HPDE6-E6E7 (cell line): ENCODE measurements around the gene ELF4.

Experiments used
- DNase-seq: peaks from one replicate; pipeline ENCODE4 v3.0.0; 2011; ENCODE audit warnings: missing footprints; ENCODE audit errors: extremely low spot score

The ELF4 gene

DNA sequence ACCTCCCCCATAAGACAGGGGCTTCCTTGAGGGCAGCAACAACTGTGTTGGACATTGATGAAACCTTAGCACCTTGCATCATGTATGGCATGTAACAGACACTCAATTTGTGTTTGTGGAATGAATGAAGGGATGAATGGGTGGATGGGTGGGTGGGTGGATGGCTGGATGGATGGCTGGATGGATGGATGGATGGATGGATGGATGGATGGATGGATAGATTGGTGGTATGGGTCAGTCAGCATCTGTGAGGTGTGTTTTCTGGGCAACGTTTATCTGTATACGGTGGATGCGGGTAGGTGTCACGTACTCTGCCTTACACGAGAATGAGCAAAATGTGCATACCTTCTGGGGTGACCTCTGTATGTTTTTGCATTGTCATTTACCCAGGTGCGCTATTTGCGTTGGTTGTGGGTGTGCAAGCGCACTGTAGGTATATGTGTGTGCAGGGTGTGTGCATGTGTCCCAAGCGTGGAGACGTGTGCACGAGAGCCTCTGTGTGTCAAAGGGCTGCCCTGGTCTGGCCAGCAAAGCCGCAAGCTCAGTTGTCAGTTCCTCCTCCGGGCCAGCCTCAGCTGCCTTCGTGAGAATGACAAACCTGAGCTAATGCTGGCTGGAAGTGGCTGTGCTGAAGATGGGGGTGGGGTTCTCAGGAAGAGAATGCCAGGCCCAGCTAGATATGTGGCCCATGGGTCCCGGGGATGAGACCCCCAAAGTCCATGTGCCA lies 26.5 kb downstream of the ELF4 start:
- no peak for DNase-seq

DNA sequence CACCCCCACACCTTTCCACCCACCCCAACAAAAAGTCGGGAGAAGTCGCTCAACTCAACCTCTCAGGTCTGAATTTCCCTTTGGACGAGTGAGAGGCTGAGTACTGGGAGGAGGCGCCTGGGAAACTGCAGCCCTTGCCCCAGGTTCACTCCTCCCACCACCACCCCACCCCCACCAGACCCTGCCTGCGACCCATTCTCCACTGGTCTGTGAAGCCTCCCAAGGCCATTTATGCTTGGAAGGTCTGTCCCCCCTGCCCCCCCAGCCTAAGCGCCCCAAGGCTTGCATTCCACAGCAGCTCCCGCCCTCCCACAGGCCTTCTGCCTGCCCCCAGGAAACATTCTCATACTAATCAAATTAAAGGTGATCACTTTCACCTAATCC lies 27.2 kb downstream of the ELF4 start:
- no peak for DNase-seq

DNA sequence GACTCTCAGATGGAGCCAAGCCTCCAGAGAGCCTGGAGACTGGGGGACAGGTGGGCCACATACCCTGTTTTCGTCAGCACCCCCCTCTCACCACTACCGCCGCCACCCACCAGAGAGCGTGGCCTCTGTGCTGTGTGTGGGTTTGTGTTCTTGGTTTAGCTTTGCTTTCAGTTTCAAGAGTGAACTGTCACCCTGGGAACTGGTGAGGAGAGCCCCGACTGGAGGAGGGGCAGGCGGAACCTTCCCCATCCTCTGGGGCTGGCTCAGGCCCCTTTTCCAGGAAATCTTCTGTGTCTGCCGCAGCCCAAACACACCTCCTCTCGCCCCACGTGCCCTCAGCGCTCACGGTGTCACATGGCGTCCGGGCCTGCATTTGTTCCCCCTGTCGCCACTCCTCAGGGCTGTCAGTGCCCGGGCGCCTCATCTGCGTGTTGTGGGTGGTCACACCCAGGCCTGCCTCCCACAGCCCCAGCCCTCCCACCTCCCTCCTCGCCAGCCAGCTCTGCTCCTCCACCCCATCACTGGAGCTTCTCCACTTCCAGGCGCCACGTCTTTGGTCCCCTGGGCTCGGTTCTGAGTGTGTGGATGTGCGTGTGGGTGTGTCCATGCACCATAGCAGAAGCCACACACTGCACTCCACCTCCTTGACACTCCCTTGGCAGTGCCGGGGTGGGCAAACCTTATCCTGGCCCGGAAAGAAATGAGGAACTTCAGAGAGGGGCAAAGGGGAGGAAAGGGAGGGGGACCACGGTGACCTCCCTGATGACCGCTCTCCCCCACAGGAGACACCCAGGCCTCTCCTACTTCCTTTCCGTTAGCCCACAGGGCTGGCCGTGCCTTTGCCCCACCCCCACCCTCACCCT lies 27.8 kb downstream of the ELF4 start:
- no peak for DNase-seq

DNA sequence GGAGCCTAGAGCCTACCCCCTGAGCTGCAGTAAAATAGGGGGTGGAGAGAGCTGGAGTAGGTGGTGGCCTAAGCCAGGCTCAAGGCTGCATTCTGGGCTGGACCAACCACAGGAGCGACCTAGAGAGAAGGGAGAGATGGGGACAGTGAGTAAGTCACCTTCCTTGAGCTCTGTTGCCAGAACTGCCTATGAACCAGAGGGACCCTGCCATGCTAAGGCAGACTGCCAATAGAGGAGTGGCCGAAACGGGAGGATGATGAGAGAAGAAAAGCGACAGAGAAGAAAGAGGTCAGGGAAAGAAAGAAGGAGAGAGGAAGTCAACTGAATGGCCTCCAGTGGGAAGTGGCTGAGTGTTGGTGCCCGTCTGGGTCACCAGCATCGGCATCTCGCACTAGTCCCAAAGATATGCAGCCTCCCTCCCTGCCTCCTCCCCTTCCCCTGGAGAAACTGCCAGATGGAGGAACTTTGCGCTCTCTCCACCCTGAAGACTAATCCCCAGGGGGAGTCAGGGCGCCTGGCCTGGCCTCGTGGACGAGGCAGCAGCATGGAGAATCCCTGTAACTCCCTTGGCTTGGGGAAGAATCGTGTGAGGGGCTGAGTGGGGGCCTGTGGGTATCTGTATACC lies 28.8 kb downstream of the ELF4 start:
- DNase-seq, result no peak

DNA sequence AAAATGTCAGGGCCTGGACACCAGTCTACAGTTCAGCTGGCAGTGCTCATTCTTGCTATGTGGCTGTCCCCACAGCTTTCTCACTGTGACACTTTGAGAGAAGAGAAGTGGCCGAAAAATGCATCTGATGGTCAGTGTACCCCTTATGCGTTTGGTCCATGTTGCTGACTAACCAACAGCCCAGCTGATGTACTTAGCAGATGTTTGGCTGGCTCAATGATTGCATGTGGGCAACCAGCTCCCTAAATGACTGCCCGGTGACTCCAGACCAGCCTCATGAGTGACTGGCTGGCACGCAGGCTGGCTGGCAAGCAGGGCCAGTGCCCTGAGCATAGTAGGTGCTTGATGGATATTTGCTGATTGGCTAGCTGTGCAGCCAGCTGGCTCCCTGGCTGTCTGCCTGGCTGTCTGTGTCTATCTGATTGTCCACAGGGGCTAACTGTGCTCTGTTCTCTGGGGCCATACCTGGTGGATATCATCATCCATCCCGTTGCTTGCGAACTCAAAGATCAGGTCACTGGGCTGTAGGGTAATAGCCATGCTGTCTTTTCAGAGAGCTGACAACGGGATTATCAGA lies 29.4 kb downstream of the ELF4 start:
- no peak for DNase-seq

DNA sequence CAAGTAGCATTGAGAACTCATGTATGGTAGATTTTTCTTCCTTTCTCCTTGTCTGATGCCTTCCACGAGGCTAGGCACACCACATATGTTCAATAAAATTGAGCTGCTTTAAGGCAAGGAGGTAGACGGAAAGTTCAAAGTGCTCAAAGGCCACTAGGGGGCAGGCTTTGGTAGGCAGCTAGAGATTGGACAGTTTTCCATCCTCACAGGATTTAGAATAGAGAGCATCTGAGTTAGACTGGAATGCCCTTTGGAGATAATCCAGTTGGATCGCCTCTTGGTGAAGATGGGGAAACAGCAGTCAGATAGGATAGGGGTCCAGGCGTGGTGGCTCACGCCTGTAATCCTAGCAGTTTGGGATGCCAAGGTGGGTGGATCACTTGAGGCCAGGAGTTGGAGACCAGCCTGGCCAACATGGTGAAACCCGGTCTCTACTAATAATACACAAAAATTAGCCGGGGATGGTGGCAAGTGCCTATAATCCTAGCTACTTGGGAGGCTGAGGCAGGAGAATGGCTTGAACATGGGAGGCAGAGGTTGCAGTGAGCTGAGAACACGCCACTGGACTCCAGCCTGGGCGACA lies 30.4 kb downstream of the ELF4 start:
- DNase-seq, result peak; percentile 23

DNA sequence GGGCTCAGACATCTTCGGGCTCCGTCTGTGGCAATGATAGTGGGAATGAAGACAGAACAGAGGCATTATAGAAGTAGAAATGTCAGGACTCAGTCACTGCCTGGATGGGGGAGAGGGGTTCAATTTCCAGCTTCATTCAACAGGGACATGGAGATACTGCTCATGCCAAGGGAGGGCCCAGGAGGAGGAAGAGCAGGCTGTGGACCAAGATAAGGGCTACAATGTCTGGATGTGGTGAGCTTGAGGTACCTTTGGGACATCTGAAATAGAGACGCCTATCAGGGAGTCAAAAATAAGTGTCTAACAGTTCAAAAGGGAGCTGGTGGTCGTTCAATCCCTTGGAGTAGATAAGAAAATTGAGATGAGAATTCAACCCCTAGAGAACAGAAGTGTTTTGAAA lies 34.5 kb downstream of the ELF4 start:
- no peak for DNase-seq

DNA sequence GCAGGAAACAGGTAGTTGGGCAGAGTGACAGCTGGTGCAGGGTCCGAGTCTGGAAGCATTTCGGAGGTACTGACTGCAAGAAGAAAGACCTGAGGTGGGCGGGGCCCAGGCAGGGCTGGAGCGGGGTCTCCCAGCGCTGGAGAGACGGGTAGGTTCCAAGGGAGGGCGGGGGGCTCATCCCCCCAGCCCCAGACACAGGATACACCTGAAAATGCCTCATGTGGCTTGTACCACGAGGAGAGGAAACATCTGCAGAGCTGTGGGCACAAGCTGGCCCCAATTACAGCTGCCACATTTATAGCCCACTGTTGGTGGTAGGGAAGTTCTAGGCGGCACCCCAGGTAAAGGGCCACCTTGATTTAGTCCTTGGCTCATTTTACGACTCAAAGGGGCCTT lies 38.0 kb downstream of the ELF4 start:
- DNase-seq, result no peak

DNA sequence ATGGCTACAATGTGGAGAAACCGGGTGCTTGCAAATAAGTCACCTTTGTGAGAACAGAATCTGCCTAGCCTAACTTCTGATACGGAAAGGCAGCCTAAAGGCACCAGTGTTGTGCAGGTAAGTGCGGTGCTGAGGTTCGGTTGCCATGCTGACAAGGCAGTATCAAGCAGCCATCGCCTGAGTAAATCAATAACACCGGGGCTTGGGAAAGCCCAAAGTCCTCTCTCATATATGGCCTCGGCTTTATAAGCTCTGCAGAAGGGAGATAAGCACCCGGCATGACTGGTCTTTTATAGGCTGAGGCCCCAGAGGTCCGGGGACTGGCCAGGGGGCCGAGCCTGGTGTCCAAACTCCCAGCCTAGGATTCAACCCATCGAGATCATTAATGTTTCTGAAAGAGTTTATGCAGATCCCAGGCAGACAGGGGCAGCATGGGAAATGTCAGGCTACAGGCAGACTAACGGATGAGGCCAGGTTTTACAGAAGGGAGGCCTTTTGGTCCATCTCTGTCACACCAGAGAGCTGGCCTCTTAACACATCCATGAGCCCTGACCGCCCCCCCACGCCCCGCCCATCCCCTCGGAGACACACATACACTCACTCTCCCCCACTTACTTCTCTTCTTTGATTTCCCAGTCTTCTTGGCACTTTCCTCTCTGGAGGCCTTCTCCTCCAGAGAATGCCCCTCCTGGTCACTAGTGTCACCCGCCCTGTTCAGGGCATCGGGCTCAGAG lies 38.5 kb downstream of the ELF4 start:
- no peak for DNase-seq

DNA sequence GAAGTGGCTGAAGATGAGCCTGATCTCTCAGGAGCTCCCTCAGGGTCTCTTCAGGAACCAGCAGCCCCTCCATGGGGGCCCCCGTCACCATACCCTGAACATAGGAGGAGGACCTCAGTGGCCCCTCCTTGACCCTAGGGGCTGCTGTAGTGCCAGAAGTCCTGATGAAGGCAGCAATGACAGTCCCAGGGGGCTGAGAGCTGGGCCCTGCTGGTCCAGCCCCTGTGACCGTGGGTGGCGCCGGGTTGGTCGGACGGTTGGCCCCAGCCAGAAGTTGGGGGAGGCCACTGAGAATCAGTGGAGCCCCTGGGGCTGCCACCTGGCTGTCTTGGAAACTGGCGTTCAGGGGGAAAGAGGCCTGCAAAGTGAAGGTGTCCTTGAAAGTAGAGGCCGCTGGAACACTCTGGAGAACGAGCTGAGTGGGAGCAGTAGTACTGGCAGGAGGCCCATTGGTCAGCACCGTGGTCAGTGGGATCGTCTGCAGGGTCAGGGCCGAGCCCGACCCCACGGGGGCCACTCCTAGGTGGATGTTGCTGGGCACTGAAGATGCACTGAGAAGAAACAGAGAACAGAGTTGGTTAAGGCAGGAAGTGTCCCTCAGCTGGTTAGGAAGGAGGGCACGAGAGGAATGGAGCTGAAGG lies 43.2 kb downstream of the ELF4 start:
- no peak for DNase-seq

DNA sequence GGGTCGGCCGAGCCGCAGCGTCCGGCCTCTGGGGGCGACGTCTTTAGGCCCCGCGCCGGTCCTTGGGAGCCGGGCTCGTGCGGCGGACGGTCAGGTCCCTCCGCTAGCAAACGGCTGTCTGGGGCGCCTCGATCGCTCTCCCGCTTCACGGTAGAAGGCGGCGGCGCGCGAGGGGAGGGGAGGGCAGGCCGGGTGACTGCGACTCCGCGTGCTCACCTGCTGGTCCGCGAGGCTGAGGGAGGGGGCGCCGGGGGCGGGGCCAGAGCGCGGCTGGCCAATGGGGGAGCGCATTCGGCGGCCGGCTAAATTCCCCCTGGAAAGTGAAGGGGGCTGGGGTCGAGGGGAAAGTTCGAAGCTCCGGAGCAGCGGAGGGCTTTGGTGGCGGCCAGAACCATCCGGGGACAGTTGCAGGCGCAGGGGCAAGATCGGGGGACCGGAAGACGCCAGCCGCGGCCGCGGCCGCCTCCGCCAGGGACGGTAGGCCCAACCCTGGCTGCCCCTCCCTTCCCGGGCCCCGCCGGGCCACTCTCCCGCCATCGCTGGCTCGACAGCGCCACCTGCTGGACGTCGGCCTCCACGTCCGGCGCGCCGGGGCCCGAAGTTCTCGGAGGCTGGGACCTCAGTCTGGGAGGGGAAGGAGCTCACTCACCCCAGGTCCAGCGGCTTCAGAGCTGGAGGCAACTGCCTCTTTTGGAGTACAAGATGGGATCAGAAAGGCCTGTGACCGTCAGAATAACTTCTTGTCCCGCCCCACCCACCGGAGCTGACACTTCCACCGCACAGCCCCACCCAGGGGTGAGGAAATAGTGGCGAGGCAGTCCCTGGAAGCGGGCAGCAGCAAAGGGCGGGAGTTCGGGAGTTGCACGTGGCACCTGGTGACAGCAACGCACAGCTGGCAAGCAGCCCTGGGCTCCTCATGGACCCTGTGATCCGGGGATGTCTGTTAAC lies 49.9 kb downstream of the ELF4 start:
- peak; percentile 72 for DNase-seq

DNA sequence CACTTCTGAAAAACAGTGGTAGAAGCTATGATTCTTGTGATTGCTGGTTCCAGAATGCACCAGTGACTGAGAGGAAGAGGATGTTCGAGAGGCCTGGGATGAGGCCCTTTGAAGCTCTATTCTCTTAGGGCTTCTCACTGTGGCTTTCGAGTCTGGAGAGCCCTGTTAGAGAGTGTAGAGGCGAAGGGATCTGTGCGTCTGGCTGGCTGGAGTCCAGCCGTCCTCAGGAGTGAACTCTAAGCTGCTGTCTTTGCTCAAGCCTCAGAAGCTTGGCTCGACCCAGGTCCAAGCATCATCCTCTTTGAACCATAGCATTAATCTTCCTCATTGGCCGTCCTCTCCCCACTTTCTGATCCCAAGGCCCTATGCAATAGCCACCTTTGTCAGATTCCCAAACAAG lies 51.6 kb downstream of the ELF4 start:
- DNase-seq, result no peak

DNA sequence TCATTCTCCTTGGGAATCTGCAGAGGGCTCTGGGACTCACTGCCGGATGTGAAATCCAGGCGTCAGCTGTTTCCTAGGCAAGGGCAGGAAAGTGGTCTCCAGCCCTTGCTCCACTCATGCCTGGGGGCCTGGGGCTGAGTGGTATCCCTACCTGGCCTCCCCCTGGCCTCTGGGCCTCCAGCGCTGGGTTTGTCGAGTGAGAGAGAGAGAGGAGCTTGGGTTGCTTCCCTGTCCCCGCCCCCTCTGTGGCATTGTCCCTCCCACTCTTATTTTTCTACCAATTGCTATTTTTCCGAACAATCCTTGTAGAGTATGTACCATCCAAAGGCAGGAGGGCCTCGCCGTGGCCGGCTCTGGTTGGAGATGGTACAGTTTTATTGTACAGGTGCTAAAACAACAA lies 53.1 kb downstream of the ELF4 start:
- no peak for DNase-seq

DNA sequence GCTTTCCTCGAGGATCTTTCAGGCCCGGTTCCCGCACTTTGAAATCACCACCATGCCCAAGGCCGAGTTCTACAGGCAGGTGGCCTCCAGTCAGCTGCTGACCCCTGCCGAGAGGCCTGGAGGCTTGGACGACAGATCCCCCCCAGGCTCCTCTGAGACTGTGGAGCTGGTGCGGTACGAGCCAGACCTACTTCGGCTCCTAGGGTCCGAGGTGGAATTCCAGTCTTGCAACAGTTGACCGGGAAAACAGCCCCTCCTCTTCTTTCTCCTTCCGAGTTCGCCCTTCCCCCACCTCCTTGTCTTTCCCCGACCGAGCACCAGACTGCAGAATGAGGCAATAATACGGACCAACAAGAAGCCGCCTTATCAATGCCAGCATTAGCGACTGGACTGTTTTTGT lies 54.4 kb downstream of the ELF4 start:
- no peak for DNase-seq

DNA sequence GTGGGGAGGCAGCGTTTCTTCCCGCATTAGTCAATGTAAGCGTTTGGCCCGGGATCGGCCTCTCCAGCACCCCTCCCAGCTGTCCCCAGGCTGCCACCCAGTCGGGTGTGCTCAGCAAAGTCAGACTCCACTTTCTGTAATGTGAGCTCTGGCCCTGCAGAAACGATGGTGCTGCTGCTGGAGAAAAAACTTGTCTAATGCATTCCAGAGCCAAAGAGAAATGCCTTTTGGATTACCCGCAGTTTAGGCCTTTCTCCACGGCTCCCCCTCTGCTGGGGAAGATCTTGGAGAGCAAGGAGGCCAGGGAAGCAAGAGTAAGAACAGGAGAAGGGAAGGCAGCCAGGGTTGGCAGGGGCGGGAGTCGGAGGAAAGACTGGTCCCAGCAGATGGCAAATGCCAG lies 55.2 kb downstream of the ELF4 start:
- no peak for DNase-seq

DNA sequence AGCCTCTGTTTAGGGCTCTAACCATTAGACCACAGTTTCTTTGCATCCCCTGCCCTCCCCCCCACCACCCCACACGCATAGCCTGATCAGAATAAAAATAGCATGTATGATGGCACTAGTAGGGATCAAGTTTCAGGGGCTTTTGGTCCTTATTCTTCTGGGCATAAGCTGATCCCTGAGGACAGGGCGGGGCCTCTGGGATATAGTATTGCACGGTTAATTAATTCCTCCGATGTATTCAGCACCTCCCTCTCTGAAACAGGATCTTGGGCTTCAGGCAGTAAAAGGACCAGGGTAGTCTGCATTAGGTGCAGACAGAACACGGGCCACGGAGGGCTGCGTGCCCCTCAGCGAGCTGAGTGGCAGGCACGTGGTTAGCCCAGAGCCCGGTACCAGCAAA lies 57.1 kb downstream of the ELF4 start:
- DNase-seq, result no peak

DNA sequence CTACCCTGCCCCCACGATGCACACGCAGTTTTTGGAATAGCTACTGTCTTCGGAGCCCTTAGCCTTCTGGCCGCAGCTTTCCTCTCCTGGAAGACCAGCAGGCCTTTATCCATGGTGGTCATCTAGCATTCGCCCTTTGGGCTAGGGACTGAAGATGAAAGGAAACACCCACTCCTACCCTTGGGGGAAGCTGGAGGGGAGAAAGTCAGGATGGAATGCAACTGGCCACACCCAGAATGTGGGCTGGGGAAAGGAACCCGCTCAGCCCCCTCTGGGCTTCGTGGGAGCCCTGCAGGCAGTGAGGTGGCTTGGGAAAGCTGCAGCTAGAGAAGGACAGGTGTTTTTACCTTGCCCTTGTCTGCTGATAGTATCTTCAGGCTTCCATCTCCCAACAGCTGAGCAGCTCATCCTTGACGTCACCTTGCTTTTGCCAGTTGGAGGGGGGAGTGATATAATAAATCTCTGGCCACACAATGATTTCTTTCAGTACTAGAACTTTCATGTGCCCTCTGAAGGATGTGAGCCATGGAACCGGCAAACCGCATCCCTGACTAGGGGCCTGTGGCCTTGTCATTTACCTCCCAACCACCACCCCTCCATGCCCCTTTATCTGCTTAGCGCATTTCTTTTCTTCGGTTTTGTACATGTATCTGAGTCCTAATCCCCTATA lies 59.0 kb downstream of the ELF4 start:
- no peak for DNase-seq

DNA sequence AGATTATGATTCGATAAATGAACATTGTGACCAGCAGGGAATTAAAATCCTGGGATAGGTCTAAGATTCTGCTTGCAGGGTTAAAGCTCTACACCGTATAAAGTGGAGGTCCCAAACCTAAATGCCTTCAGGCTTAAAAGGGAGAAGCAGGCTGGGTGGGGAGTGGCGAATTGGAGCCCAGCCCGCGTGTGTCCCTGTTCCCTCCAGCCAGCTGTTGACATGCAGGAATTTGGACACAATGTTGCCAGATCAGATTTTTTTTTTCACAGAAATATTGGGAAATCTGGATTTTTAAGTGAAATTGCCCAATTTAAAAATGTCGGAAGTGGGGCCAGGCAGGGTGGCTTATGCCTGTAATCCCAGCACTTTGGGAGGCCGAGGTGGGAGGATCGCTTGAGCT lies 60.5 kb downstream of the ELF4 start:
- no peak for DNase-seq

DNA sequence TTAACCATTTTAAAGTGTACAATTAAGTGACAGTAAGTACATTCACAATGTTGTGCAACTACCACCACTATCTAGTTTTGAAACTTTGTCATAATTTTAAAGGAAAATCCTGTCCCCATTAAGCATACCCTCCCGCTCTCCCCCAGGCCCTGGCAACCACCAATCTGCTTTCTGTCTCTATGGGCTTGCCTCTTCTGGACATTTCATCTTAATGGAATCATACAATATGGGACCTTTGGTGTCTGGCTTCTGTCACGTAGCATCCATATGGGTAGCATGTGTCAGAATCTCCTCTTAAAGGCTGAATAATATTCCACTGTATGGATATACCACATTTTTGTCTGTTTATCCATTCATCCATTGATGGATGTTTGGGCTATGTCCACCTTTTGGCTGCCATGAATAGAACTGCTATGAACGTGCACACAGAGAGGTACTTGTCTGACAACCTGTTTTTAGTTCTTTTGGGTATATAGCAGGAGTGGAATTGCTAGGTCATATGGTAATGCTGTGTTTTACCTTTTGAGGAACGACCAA lies 61.5 kb downstream of the ELF4 start:
- no peak for DNase-seq
